DOHH2 (cell line): Measurements from ENCODE around the gene SSPN.

Experiments
- H3F3A ChIP-seq: fragments of 200-600 bp; sonication (generic), shearing (Covaris generic); 2 replicates; pipeline ENCODE4 v1.6.0; 2016; ENCODE audit warnings: antibody characterized with exemption, mild to moderate bottlenecking; ENCODE audit not compliant: control insufficient read depth, insufficient read depth
- H3K27ac ChIP-seq: fragments of 200-600 bp; sonication (generic); 2 replicates; pipeline ENCODE4 v1.5.1; 2014; ENCODE audit warnings: low read depth, mild to moderate bottlenecking, low read length, moderate library complexity
- H3K27me3 ChIP-seq: fragments of 200-600 bp; sonication (generic); 2 replicates; pipeline ENCODE4 v1.6.1; 2014; ENCODE audit warnings: mild to moderate bottlenecking, low read length, mixed read lengths; ENCODE audit not compliant: control insufficient read depth
- H3K36me3 ChIP-seq: fragments of 200-600 bp; sonication (generic); 2 replicates; pipeline ENCODE4 v1.6.1; 2014; ENCODE audit warnings: mild to moderate bottlenecking, low read length, moderate library complexity, mixed read lengths; ENCODE audit not compliant: control insufficient read depth
- H3K4me1 ChIP-seq: fragments of 200-600 bp; sonication (generic); 2 replicates; pipeline ENCODE4 v1.6.1; 2014; ENCODE audit warnings: mild to moderate bottlenecking, low read length, mixed read lengths; ENCODE audit not compliant: control insufficient read depth
- H3K4me2 ChIP-seq: fragments of 200-600 bp; sonication (generic); 2 replicates; pipeline ENCODE4 v1.6.0; 2014; ENCODE audit warnings: mild to moderate bottlenecking, low read length, moderate library complexity
- H3K4me3 ChIP-seq: fragments of 200-600 bp; sonication (generic); 2 replicates; pipeline ENCODE4 v1.5.1; 2014; ENCODE audit warnings: mild to moderate bottlenecking, low read length, mixed read lengths
- H3K79me2 ChIP-seq: fragments of 200-600 bp; sonication (generic); 2 replicates; pipeline ENCODE4 v1.6.1; 2014; ENCODE audit warnings: mild to moderate bottlenecking, low read length, mixed read lengths; ENCODE audit not compliant: control insufficient read depth
- H3K9me2 ChIP-seq: fragments of 200-600 bp; sonication (generic); replicated peaks from 2 replicates; pipeline ENCODE4 v1.6.1; 2014; ENCODE audit warnings: mild to moderate bottlenecking, low read length, mixed read lengths; ENCODE audit not compliant: control insufficient read depth
- H3K9me3 ChIP-seq: fragments of 200-600 bp; sonication (generic); 2 replicates; pipeline ENCODE4 v1.6.1; 2014; ENCODE audit warnings: antibody characterized with exemption, low read length, mixed read lengths; ENCODE audit not compliant: control insufficient read depth, insufficient read depth
- H4K20me1 ChIP-seq: fragments of 200-600 bp; sonication (generic); 2 replicates; pipeline ENCODE4 v1.6.0; 2014; ENCODE audit warnings: low read depth, mild to moderate bottlenecking, antibody characterized with exemption, low read length, moderate library complexity; ENCODE audit not compliant: control insufficient read depth, insufficient read depth
- CTCF ChIP-seq: fragments of 200-600 bp; sonication (generic); IDR thresholded peaks from one replicate; pipeline ENCODE4 v1.5.1; 2014; ENCODE audit warnings: antibody characterized with exemption, mild to moderate bottlenecking, low read depth, low read length; ENCODE audit not compliant: poor library complexity, severe bottlenecking
- EZH2phosphoT487 ChIP-seq: fragments of 200-600 bp; sonication (generic); IDR thresholded peaks from 2 replicates; pipeline ENCODE4 v1.6.1; 2017; ENCODE audit warnings: borderline replicate concordance, mild to moderate bottlenecking, antibody characterized with exemption, low read length, moderate library complexity, mixed read lengths

SSPN gene

GRCh38 chr12:26250801-26251200, 55.4 kb downstream of the SSPN start:
- Histone ChIP-seq H3K4me3 (no peak overlapping the region), H3K36me3 (no peaks in the 10 kb centered on the region), H3K9me3 (peaks cover 5% of the 10 kb centered on the region; the same call in 1 of the 2 replicates), H3K4me1 (no peaks in the 10 kb centered on the region), H3K79me2 (no peaks in the 10 kb centered on the region), H4K20me1 (no peaks in the 10 kb centered on the region), H3K4me2 (no peak overlapping the region), H3K9me2 (no peaks in the 10 kb centered on the region), H3K27me3 (no peaks in the 10 kb centered on the region), H3K27ac (no peak overlapping the region), H3F3A (no peaks in the 10 kb centered on the region)
- TF ChIP-seq EZH2phosphoT487 (no peak), CTCF (no peak)

- no peaks in the 10 kb centered on the region for H3K27me3 ChIP-seq
- H3K4me2 ChIP-seq, result no peak overlapping the region
- no peaks in the 10 kb centered on the region for H3K9me2 ChIP-seq
- H3K79me2 ChIP-seq, result no peaks in the 10 kb centered on the region
- H3K9me3 ChIP-seq, result peaks cover 11% of the 10 kb centered on the region; the same call in 1 of the 2 replicates
- no peaks in the 10 kb centered on the region for H4K20me1 ChIP-seq
- H3K4me1 ChIP-seq, result no peaks in the 10 kb centered on the region
- TF ChIP-seq CTCF (no peak), EZH2phosphoT487 (no peak)
- H3K36me3 ChIP-seq, result no peaks in the 10 kb centered on the region
- H3F3A ChIP-seq, result no peaks in the 10 kb centered on the region
- no peak overlapping the region for H3K4me3 ChIP-seq
- no peak overlapping the region for H3K27ac ChIP-seq
Measured at GRCh38 chr12:26251600-26251999, 56.2 kb downstream of the SSPN start.

- no peak for TF ChIP-seq EZH2phosphoT487
- no peak for TF ChIP-seq CTCF
- Histone ChIP-seq H3K9me2 (no peaks in the 10 kb centered on the region), H3K4me1 (no peaks in the 10 kb centered on the region), H3K4me3 (no peak overlapping the region), H3K27me3 (no peaks in the 10 kb centered on the region), H4K20me1 (no peaks in the 10 kb centered on the region), H3K9me3 (peaks cover 12% of the 10 kb centered on the region; the same call in 1 of the 2 replicates), H3K36me3 (no peaks in the 10 kb centered on the region), H3F3A (no peaks in the 10 kb centered on the region), H3K4me2 (no peak overlapping the region), H3K27ac (no peak overlapping the region), H3K79me2 (no peaks in the 10 kb centered on the region)
Measured at GRCh38 chr12:26252946-26253345, 57.6 kb downstream of the SSPN start.
